ENCODE data around the gene RAB1B. TPM values are rescaled to one million over a fixed set of nuclear protein-coding genes. Genes with fewer than 3 reads are reported as not detected.
"Not testable (repeated sequence)": the region's sequence is repeated elsewhere in the genome, so short reads cannot be mapped to it uniquely, and the experiment has no call there.

The RAB1B gene
- polyA plus RNA-seq, 4 donors = 103 to 140 (median 121) TPM

DNA sequence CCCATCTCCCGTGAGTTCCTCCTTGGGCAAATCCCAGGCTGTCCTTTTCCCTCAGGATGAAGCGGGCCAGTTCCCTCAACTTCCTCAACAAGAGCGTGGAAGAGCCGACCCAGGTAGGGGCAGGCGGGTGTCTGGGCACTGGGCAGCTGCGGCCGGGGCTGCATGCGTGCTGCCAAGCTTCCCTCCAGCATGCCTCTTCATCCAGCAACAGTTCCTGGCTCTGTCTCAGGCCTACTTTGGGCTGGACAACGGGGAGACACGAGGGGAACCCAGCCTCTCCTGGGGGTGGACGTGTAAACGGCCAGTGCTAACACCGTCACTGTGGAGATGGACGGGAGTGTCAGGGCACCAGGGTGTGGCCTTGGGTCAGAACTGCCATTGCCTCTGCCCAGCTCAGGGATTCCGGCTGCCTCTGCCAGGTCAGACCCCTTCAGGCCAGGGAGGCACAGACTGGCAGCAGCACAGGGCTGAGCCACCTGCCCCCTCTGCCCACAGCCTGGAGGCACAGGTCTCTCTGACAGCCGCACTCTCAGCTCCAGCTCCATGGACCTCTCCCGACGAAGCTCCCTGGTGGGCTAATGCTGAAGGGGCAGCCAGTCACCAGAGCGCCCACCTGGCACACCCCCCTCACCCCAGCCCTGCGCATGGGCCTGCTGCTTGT is 1.9 kb upstream of the RAB1B start:
- DNase-seq (ENCODE audit: low read depth in 4 of 4, low spot score in 3 of 4) = no peak

DNA sequence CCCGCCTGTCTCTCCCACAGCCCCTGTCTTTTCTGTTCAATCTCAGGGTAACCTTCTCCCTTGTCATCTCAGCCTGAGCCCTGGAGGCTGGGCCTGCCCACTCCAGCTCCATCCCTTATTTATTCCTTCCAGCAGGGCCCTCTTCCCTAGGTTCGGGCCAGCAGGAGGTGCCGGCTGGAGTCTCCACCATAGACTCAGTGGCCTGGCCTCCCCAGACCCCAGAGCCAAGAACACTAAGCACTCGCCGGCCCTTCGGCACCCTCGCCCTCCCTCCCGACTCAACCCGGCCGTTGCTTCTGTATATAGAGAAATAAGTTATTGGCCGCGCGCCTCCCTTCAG is 1.4 kb upstream of the RAB1B start:
- no peak for DNase-seq (ENCODE audit: low read depth in 4 of 4, low spot score in 3 of 4)

DNA sequence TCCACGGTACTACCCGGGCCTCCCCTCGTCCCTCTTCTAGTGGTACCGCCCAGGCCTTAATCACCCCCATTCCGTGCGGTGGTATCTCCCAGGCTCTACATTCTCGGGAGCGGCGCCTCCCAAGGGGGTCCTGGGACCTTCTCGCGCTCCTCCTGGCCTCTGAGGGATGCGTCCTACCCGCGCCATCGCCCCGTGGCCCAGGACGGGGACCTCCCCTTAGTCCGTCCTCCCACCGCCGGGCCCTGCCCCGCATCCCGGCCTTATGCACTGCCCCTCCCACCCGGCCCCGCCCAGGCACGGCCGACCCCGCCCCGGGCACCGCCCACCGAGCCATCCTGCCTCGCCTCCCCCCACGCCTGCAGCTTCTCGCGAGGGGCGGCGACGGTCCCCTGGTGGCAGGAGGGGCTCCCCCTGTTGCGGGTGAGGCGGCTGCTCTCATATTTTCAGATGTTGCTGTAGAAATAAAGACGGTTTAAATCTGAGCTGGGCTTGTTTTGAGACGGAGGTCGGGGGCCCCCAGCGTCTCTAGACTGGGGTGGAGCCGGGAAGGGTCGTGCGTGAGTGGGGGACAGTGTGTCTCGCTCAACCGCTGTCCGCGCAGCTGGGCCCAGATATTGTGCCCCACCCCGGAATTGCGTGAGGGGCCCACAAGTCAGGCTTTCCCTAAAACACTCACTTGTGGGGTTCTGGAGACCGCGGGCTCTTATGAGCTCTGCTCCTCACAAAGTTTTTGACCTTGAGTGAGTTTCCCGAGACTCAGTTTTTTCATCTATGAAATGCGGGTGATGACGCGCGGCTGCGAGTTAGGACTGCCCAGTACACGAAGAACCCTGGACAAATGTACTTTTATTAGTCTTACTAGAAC is 828 bp upstream of the RAB1B start:
- peak; percentile 71 to 81 (median 78) for DNase-seq (ENCODE audit: low read depth in 4 of 4, low spot score in 3 of 4)

DNA sequence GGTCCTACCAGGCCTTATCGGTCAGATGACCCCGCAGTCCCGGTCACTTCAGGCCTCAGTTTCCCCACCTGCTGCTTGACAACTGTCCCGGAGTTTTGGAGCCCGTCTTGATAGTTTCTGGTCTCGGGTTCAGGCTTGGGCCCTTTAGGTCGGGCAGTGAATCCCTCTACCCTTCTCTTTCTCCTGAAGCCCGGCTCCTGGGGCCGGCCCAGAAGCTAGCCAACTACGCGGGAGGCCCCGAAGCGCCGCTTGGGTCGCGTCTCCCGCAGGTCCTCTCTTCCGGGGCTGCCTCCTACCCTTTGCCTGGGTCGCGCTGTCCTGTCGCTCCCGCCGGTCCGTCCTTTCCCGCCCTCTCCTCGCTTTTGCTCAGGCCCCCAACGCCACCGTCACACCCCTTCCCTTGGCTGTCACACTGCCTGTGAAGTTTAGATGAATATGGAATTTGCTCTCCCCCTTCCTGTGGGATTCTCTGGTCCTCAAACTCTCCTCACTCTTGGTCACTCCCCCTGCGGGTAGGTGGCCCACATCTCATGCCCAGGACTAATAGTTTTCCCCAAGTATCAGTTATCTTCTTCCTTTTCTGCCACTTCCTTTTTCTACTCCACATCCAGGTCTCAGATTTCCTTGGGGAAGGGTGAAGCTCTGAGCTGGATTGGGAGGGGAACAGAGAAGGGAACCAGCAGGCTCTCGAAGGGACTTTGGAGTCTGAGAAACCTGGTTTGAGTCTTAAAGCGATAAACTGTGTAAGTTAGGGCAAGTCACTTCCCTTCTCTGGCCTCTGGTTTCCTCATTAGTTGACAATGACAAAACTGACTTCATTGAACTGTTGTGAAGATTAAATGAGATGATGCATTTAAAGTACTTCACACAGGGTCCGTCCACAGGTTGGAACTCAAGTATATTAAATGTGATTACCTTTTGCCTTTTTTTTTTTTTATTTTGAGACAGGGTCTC is 790 bp downstream of the RAB1B start:
- no peak for DNase-seq (ENCODE audit: low read depth in 4 of 4, low spot score in 3 of 4)

DNA sequence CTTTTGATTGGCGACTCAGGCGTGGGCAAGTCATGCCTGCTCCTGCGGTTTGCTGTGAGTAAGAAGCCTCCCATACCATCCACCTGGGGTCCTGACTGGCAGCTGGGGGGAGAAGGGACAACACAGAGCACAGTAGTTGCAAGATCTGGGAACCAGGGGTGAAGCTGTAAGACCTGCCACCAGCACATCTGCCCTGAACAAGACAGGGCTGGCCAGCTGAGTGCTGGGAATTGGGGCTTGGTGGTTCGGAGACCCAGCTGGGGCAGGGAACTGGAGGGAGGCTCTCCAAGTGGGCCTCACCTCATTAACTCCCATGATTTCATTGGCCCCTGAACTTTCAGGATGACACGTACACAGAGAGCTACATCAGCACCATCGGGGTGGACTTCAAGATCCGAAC is 3.4 kb downstream of the RAB1B start:
- no peak for DNase-seq (ENCODE audit: low read depth in 4 of 4, low spot score in 3 of 4)

DNA sequence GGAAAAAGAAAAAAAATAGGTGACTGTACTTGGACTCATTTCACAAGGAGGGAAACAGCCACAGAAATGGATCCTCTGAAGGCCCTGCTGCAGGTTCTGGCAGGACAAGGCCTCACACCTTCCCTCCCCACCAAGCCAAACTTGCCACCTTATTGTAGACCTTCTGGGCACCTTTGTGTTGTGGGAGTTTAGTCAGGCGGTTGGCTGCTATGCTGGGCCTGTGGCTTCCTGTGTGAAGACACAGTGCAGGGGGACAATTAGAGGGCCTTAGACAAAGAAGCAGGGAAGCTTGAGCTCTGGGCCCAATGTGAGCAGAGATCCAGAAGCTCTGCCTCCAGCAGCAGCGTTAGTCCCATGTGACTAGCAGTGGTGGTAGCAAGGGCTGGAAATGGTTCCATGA is 4.2 kb downstream of the RAB1B start:
- no peak for DNase-seq (ENCODE audit: low read depth in 4 of 4, low spot score in 3 of 4)

DNA sequence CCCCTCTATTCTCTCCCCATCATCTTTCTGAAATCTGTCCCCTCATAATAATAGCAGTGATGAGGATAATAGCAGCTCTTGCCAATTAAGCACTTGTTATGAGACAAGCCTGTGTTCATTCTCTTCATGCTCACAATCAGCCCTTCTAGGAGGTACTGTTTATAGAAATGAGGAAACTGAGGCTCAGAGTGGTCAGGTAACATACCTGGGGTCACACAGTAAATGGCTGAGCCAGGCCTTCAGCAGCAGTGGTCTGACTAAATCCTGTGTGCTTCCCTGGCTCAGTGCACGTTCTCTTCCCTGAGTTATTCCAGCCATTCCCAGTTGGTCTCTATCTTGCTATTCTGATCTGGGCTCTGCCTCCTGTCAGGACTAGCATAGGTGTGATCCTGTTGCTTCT is 5.8 kb downstream of the RAB1B start:
- no peak for DNase-seq (ENCODE audit: low read depth in 4 of 4, low spot score in 3 of 4)

DNA sequence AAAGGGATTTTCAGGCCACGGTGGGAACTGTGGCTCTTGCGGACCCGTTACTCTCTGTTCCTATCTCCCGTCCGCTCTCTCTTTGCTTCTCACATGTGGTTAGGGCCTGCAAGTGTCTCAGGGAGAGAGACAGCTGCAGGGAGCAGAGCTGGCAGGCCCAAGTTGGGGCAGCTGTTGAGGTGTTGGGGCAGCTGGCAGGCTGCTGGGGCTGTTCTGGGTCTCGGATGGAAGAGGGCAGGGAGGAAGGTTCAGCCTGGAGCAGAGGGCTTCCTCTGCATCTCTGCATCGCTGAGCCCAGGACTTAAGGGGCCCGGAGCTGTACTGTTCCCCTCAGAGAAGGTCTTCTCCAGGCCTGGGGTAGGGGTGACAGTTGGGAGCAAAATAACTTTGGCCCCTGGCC is 7.0 kb downstream of the RAB1B start:
- no peak for DNase-seq (ENCODE audit: low read depth in 4 of 4, low spot score in 3 of 4)

DNA sequence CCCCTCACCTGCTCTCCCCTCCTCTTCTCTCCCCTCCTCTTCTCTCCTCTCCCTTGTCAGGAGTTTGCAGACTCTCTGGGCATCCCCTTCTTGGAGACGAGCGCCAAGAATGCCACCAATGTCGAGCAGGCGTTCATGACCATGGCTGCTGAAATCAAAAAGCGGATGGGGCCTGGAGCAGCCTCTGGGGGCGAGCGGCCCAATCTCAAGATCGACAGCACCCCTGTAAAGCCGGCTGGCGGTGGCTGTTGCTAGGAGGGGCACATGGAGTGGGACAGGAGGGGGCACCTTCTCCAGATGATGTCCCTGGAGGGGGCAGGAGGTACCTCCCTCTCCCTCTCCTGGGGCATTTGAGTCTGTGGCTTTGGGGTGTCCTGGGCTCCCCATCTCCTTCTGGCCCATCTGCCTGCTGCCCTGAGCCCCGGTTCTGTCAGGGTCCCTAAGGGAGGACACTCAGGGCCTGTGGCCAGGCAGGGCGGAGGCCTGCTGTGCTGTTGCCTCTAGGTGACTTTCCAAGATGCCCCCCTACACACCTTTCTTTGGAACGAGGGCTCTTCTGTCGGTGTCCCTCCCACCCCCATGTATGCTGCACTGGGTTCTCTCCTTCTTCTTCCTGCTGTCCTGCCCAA is 7.7 kb downstream of the RAB1B start:
- no peak for DNase-seq (ENCODE audit: low read depth in 4 of 4, low spot score in 3 of 4)

DNA sequence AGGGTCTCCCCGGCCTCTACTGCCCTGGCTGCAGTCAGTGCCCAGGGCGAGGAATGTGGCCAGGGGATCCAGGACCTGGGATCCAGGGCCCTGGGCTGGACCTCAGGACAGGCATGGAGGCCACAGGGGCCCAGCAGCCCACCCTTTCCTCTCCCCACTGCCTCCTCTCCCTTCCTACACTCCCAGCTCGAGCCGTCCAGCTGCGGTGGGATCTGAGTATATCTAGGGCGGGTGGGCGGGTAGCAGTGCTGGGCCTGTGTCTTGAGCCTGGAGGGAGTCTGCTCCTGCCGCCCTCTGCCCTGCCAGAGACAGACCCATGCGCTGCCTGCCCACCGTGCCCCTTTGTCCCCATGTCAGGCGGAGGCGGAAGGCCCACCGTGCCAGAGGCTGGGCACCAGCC is 8.2 kb downstream of the RAB1B start:
- not testable (repeated sequence) for DNase-seq (ENCODE audit: low read depth in 4 of 4, low spot score in 3 of 4)

DNA sequence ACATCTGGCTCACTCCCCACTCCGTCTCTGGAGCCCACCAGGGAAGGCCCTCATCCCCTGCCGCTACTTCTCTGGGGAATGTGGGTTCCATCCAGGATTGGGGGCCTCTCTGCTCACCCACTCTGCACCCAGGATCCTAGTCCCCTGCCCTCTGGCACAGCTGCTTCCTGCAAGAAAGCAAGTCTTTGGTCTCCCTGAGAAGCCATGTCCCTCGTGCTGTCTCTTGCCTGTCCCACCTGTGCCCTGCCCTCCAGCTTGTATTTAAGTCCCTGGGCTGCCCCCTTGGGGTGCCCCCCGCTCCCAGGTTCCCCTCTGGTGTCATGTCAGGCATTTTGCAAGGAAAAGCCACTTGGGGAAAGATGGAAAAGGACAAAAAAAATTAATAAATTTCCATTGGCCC is 8.6 kb downstream of the RAB1B start:
- not testable (repeated sequence) for DNase-seq (ENCODE audit: low read depth in 4 of 4, low spot score in 3 of 4)

DNA sequence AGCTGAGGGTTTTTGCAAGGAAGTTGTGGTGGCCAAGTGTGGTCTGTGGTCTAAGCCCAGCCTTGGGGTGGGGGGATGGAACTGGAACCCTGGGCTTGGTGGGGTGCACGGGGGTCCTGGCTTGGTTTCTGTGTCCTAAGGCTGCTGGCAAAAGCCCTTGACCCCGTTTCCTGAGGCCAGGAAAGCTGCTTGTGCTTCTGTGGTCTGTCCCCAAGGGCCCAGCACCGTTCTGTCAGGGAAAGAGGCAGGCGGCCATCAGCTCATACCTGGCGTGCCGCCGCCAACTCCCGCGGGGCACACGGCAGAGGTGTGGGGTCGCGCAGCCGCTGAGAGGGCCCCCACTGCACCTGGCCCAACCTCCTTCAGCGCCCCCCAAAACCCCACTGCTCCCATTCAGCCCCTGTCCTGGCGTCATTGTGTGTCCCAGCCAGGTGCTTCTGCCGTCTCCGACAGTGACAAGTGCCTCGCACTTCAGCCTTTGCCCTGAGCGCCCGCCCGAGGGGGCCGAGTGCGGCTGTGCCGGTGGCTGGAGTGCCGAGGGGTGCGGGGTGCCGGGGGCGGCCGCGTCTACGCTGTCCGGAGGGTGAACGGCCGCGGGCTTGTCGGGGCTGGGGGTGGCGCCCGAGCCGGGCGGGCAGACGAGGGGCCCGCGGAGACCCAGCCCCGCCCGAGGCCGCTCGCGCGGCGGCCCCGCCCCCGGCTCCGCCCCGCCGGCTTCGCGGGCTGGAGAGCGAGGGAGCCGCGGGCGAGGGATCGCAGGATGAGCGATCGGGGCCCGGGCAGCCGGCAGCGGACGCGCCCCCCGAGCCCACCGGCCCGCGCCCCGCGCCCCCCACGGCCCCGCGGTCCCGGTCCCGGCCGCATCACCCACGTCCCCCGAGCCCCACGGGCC is 9.3 kb downstream of the RAB1B start, which contains the start of gene CNIH2:
TSS of gene CNIH2 (plus strand) at position 705 of the 892 bp plus-strand sequence. CDS start 282 bp downstream, outside the sequence.
- no peak for DNase-seq (ENCODE audit: low read depth in 4 of 4, low spot score in 3 of 4)

DNA sequence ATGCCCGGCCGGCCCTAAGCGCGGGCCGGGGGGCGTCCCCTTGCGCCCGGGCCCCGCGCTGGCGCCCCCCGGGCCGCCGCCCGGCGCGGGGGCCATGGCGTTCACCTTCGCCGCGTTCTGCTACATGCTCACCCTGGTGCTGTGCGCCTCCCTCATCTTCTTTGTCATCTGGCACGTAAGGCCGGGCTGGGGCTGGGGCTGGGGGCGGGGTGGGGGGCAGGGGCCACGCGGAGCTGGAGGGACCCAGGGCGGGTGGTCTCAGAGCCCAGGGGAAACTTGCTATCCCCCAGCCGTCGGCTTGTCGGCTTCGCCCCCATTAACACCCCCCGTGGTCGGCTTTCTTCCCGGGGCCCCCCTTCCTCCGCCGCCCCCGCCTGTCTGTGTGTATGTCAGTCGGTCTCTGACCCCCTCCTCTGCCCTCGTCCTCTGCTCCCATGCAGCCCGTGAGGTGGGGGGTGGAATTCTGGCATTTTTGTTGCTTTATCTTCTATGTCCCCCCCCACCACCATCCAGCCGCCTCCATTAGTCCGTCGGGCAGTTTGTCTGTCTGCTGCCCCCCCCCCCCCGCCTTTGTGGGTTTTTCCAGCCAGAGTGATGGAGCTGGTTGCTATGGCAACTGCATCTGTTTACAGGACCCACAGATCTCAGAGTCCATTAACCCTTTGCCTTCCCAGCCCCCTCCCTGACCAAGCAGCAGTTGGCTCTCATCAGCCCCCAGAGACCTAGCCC is 10.1 kb downstream of the RAB1B start:
- no peak for DNase-seq (ENCODE audit: low read depth in 4 of 4, low spot score in 3 of 4)

DNA sequence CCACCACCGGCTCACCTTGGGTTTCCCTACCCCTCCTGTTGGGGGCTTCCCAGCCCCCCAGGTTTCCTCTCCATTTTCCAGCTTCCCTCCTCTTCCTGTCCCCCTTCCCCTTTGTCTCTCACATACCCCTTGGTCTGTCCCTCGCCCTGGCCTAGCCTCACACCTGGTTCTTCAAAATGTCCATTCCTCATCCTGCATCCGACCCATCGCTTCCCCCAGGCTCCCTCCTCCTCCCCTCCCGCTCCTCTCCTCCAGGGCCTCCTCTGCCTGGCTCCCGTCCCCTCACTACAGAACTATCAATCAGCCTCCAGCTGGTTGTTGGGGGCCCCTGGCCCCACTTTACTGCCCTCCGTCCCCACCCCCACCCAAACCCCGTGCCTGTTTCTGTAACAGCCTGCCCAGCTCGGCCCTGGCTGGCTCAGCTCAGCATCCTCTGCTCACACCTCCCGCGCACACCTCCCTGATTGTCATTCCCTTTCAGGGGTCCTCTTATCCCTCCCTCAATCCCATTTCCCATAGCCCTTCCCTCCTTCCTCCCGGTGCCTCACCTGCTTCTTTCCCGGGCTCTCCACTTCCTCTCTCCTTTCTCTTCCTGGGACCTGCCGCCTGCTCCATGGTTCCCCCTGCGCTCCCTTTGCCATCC is 10.8 kb downstream of the RAB1B start:
- DNase-seq (ENCODE audit: low read depth in 4 of 4, low spot score in 3 of 4) = no peak

DNA sequence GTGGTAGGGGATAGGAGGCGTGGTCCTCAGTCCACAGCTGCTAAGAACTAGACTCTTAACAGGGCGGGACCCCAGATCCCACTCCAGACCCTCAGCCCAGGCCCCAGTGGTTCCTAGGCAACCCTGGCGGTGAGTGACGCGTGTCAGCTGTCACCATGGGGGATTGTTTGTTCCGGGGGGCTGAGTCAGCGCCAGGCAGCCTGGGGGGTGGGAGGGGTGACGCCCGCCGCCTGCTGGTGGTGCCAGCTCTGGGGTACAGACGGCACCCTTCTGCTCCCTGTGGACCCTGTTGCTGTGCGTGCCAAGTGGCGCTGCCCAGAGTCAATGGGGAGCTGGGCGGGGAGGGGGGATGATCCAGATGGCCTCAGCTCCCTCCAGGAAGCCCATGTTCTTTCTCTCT is 12.0 kb downstream of the RAB1B start:
- no peak for DNase-seq (ENCODE audit: low read depth in 4 of 4, low spot score in 3 of 4)

DNA sequence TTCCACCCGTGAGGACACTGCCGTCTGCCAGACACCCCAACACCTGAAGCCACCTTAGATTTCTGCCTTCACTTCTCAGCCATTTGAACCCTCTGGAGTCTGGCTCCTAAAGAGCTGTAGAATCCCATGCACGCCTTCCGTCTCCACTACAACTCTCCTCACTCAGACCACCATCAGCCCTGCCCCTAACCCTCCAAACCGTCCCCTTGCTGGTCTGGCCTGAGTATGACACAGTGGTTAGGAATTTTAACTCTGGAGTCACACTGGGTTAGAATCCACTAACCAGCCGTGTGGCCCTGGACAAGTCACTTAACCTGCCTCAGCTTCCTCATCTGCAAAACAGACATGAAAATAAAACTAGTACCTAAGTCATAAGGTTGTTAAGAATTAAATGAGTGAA is 12.6 kb downstream of the RAB1B start:
- DNase-seq (ENCODE audit: low read depth in 4 of 4, low spot score in 3 of 4) = no peak

DNA sequence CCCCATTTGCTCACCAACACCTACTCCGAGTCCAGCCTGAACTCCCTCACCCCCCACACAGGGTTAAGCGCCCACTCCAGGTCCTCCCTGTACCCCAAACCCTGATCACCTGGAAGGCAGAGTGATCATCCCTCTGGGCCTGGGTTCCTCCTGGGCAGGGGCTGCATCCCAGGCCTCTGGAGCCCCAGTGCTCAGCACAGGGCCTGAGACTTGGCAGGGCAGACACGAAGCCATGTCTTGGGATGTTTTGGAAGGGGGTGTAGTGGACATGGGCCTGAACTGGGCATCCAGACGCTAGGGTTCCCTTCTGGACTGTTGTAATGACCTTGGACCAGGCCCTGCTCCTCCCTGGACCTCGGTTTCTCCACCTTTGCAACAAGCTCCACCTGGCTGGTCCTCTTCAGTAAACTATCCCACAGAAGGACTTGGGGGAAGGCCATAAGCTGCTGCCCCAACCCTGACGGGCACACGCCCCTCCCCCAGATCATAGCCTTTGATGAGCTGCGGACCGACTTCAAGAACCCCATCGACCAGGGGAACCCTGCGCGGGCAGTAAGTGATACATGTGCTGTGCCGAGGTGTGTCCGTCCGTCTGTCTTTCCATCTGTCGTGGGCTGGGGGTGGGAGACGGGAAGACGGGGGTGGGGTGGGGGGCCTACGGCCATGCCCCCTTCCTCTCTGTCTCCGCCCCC is 13.5 kb downstream of the RAB1B start:
- no peak for DNase-seq (ENCODE audit: low read depth in 4 of 4, low spot score in 3 of 4)
